Measurements from ENCODE around the gene HEATR1.
"Not testable (repeated sequence)": the region's sequence is repeated elsewhere in the genome, so short reads cannot be mapped to it uniquely, and the experiment has no call there.

Gene HEATR1

DNA sequence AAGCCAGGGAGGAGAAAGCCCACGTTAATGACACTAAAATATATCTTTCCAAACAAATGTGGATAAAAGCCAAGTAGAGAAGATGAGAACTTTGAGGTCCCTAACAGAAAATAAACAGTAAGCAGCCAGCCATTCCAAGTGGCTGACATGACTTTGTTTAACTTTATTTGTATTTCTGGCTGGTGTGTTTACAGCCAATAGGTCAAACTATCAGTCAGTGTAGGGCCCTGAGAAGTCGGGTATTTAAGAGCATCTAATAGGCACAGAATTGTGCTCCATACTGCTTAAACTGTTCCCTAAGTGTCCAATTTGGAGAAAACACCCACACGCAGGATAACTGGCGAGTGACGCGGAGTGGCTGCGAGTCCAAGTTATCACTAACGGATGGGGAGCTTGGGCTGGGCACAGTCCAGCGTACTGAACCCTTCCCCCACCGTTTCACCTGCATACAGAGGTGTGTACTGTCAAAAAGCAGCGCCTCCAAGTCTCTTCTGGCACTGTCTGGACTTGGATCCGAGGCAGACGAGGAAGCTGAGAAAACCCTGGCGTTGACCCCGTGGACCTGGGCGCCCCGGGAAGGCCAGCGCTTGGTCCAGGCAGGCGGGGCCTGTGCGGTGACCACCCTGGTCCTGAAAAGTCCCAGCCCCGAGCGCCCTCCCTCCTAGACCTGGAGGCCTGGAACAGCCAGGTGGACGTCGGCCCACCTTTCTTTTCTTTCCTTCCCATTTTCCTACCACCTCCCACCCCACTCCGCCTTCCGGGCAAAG, 81.2 kb downstream of the HEATR1 start:
- peak overlapping the region; percentile 98 for H3K27ac Mint-ChIP-seq
- no peaks in the 10 kb centered on the region for H3K27me3 Mint-ChIP-seq
- H3K36me3 Mint-ChIP-seq (ENCODE audit: low read depth), result peaks cover 42% of the 10 kb centered on the region
- no peaks in the 10 kb centered on the region for H3K9me3 Mint-ChIP-seq
- H3K4me1 Mint-ChIP-seq (ENCODE audit: low read depth), result peaks cover 31% of the 10 kb centered on the region
- peak overlapping the region; percentile 98 for H3K4me3 Mint-ChIP-seq
- intact Hi-C loops (cut with micrococcal nuclease), result loop anchor here (5.0 kb wide), 1 partner anchor 241 kb away; the partner anchor contains the start of gene ERO1B

DNA sequence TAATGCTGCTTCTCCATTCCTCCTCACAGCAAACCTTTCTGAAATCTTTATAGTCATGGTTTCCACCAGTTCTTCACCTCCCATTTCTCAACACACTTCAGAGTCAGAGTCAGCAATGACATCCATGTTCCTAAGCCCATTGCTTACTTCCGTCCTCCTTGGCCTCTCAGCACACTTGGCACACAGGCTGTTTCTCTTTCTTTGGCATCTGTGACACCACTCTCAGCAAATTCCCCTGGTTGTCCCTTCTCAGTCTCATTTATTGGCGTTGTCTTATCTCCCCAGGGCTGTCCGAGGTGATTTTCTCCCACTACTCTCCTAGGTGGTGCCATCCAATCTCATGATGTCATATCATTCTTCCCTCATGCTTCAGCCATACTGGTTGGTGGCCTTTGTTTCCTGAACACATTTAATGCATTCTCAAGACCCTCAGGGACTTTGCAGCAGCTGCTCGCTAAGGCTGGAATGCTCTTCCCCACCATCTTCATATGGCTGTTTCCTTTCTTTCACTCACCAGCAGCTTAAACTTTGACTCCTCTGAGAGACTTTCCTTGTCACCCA, 83.8 kb downstream of the HEATR1 start:
- intact Hi-C loops (cut with micrococcal nuclease), result loop anchor here (5.0 kb wide), 1 partner anchor 238 kb away; the partner anchor contains the start of gene ERO1B
- Mint-ChIP-seq H3K4me3 (no peak overlapping the region), H3K27ac (no peak overlapping the region), H3K27me3 (no peaks in the 10 kb centered on the region), H3K4me1 (ENCODE audit: low read depth) (peaks cover 20% of the 10 kb centered on the region), H3K9me3 (no peaks in the 10 kb centered on the region), H3K36me3 (ENCODE audit: low read depth) (peaks cover 17% of the 10 kb centered on the region)

DNA sequence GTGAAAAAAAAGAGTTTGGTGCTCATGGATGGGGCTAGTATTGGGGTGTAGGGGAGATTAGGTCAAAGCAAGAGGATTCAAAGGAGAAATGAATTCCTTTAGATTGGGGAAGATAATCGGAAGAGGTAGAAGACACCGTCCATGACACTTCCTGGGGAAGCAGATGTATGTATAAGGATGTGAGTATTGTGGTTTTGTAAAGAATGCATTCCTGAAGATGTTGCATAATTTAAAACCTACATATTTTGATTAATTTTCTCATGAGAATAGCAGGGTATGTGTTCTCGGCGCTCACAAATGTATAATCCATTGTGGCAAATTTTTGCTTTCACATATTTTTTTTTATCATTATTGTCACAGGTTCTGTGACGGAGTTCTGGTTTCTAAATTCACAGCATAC, 86.0 kb downstream of the HEATR1 start:
- H3K27me3 Mint-ChIP-seq, result no peaks in the 10 kb centered on the region
- intact Hi-C loops (cut with micrococcal nuclease), result no loop called here
- H3K9me3 Mint-ChIP-seq, result no peaks in the 10 kb centered on the region
- H3K27ac Mint-ChIP-seq, result no peak overlapping the region
- H3K36me3 Mint-ChIP-seq (ENCODE audit: low read depth), result peaks cover under 1% of the 10 kb centered on the region
- H3K4me3 Mint-ChIP-seq, result no peak overlapping the region
- peaks cover 15% of the 10 kb centered on the region for H3K4me1 Mint-ChIP-seq (ENCODE audit: low read depth)

DNA sequence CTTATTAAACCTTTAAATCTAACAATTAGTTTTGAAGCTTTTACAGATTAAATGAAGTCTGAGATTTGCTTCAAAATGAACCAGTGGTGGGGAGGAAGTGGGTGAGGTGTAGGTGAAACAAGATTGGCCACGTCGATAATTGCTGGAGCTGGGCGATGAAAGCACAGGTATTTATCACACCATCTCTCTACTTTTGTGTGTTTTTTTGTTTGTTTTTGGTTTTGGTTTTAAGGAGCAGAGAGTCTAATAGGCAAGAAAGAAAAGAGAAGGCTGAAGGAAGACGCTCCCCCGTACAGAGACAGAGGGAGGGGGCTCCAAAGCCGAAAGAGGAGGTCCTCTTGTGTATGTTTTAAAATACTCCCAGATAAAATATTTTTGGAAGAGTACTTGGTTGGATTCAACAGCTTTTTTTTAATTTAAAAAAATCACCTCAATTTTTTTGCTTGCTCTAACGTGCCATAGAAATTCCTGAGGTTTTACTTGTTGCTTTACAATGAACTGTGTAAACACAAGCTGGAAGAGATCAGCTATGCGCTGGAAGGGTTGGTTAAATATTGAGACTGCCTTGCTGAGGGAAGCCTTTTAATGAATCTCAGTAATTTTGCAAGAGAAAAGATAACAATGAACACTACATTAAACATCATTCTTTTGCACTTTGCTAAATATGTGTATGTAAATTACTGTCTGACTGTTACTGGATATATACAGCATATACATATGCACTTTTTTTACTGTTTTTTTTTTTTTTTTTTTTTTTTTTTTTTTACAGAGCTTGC, 87.2 kb downstream of the HEATR1 start:
- Mint-ChIP-seq H3K36me3 (ENCODE audit: low read depth) (no peaks in the 10 kb centered on the region), H3K4me1 (ENCODE audit: low read depth) (peaks cover 6% of the 10 kb centered on the region), H3K27ac (no peak overlapping the region), H3K27me3 (no peaks in the 10 kb centered on the region), H3K4me3 (no peak overlapping the region), H3K9me3 (no peaks in the 10 kb centered on the region)
- intact Hi-C loops (cut with micrococcal nuclease), result no loop called here

DNA sequence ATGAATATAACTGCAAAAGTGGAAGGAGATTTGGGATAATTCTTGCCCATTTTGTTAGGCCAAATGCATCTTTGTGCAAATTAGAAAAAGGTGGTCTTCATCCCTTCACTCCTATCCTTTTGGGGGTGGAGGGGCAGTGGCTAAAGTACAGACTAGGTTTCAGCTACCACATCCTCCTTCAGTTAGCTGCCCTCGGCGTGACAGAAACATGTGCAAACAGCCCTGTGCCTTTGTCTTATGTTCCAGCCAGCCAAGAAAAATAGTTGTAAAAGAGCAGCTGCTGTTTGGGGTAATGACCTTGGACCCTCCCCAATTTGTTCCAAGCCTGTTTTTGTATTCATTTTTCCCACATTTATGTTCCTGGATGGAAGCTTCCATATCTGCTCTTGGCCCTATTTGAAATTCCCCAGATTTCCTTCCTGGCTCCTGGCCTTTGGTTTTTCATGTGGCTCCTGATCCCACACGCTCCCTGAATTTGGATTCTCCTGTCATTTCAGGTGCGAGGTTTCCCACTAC, 88.8 kb downstream of the HEATR1 start:
- Mint-ChIP-seq H3K27me3 (no peaks in the 10 kb centered on the region), H3K4me3 (no peak overlapping the region), H3K36me3 (ENCODE audit: low read depth) (no peaks in the 10 kb centered on the region), H3K4me1 (ENCODE audit: low read depth) (peaks cover 6% of the 10 kb centered on the region), H3K27ac (no peak overlapping the region), H3K9me3 (no peaks in the 10 kb centered on the region)
- intact Hi-C loops (cut with micrococcal nuclease), result no loop called here

DNA sequence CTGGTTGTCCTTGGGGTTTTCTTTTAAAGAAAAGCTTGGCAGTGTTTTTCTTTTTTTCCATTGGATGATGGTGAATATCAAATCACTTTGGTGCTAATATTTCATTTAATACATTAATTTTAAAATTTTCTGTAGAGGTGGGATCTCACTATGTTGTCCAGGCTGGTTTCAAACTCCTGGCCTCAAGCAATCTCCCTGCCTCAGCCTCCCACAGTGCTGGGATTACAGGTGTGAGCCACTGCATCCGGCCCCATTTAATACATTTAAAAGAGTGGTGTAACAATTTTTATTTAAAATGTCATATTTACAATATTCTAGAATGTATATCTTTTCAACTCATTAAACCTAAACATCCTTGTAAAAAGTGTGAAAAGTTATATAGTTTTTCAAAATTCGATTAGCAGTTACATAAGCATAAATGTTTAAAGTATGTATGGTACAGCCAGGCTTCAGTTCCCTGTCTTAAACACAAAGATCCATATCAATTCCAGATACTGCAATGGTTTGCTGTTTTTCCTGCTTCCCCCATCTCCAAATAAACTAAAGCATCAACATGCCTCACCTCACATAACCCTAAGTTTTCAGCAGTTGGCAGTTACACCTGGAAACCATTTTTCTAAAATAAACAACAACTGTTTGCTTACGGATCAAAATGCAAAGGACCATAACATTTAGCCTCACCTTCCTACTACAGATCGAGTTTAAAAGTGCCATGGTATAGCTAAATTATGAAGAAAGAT, 89.4 kb downstream of the HEATR1 start:
- H3K36me3 Mint-ChIP-seq (ENCODE audit: low read depth), result no peaks in the 10 kb centered on the region
- H3K4me1 Mint-ChIP-seq (ENCODE audit: low read depth), result peaks cover 6% of the 10 kb centered on the region
- H3K9me3 Mint-ChIP-seq, result no peaks in the 10 kb centered on the region
- no peaks in the 10 kb centered on the region for H3K27me3 Mint-ChIP-seq
- no peak overlapping the region for H3K4me3 Mint-ChIP-seq
- no peak overlapping the region for H3K27ac Mint-ChIP-seq
- intact Hi-C loops (cut with micrococcal nuclease), result no loop called here

DNA sequence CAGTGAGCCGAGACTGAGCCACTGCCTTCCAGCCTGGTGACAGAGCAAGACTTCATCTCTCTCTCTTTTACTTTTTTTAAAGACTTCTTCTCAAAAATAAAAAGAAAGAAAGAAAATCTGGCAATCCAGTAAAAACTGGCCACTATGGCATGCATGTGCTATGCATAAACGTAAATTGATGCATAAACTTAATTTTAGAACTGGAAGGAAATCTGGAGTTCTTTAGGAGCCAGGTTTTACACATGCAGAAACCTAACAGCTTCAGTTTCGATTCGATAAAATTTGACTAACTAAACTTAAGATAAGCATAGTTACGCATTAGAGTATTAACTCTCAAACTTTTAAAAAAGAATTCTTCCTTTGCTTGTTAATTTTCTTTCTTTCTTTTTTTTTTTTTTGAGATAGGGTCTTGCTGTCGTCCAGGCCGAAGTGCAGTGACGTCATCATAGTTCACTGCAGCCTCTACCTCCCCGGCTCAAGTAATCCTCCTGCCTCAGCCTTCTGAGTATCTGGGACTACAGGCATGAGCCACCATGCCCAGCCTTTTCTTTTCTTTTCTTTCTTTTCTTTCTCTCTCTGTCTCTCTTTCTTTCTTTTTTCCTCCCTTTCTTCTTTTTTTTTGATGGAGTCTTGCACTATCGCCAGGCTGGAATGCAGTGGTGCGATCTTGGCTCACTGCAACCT, 92.4 kb downstream of the HEATR1 start:
- intact Hi-C loops (cut with micrococcal nuclease), result no loop called here
- H3K36me3 Mint-ChIP-seq (ENCODE audit: low read depth), result no peaks in the 10 kb centered on the region
- no peaks in the 10 kb centered on the region for H3K4me1 Mint-ChIP-seq (ENCODE audit: low read depth)
- no peak overlapping the region for H3K27ac Mint-ChIP-seq
- no peak overlapping the region for H3K4me3 Mint-ChIP-seq
- no peaks in the 10 kb centered on the region for H3K9me3 Mint-ChIP-seq
- no peaks in the 10 kb centered on the region for H3K27me3 Mint-ChIP-seq

DNA sequence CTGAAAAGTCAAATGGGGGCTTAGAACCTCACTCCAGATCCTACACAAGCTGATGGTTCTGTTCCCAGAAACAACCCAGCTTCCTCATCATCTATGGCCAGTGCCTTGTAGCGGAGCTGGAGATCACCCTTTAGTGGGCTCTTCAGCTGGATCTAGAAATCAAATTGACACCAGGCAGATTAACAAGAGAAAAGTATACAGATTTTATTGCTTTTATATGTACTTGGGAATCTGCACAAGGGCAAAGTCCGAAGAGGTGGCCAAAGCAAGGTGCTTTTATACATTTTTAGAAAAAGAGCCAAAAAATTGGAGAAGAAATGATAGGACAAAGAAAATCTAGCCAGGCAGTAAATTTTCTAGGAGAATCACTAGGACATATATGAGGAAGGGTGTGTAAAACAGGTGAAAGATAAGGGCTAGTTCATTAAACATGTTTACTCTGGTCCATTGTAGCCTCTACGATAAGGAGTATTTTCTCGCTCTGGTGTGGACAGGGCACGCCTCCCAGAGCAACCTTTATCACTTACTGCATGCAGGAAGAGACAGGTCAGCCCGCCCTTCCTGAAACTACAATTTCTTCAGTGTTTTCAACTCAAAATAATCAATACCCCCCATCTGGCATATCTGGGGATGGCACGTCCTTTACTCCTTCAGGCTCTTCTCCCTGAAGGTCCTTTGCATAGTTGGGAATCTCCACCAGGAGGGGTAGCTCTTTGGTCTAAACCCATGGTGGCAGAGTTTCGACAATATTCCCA, 94.5 kb downstream of the HEATR1 start:
- no peaks in the 10 kb centered on the region for H3K27me3 Mint-ChIP-seq
- no peak overlapping the region for H3K4me3 Mint-ChIP-seq
- H3K27ac Mint-ChIP-seq, result no peak overlapping the region
- H3K4me1 Mint-ChIP-seq (ENCODE audit: low read depth), result no peaks in the 10 kb centered on the region
- intact Hi-C loops (cut with micrococcal nuclease), result no loop called here
- H3K9me3 Mint-ChIP-seq, result no peaks in the 10 kb centered on the region
- H3K36me3 Mint-ChIP-seq (ENCODE audit: low read depth), result no peaks in the 10 kb centered on the region

DNA sequence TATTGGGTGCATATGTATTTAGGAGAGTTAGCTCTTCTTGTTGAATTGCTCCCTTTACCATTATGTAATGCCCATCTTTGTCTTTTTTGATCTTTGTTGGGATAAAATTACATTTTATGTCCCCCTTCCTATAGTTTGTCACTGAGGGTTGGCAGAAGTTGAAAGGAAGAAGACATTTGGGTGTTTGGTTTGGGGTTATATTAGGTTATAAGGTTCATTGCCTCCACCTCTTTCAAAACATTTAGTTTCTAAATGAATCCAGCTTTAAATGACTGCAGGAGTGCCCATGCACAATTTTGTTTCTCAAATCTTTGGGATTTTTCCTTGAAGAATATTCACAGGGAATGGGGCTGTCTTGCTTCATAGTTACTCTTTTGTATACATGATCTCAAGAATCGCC, 95.1 kb downstream of the HEATR1 start:
- H3K27me3 Mint-ChIP-seq, result no peaks in the 10 kb centered on the region
- no peaks in the 10 kb centered on the region for H3K36me3 Mint-ChIP-seq (ENCODE audit: low read depth)
- no peak overlapping the region for H3K4me3 Mint-ChIP-seq
- H3K4me1 Mint-ChIP-seq (ENCODE audit: low read depth), result no peaks in the 10 kb centered on the region
- H3K9me3 Mint-ChIP-seq, result no peaks in the 10 kb centered on the region
- intact Hi-C loops (cut with micrococcal nuclease), result no loop called here
- H3K27ac Mint-ChIP-seq, result no peak overlapping the region

DNA sequence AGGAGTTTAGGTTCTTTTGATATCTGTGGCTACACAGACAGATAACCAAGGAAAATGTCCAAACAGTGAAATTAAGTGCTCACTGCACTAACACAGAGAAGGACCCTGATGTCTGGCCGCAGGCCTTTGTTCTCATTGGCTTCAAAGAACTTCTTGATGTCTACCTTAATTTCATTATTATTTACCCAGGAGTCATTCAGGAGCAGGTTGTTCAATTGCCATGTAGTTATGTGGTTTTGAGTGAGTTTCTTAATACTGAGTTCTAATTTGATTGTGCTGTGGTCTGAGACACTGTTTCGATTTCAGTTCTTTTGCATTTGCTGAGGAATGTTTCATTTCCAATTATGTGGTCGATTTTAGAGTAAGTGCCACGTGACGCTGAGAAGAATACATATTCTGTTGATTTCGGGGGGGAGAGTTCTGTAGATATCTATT, 95.7 kb downstream of the HEATR1 start:
- no peak overlapping the region for H3K4me3 Mint-ChIP-seq
- no peaks in the 10 kb centered on the region for H3K4me1 Mint-ChIP-seq (ENCODE audit: low read depth)
- no peak overlapping the region for H3K27ac Mint-ChIP-seq
- intact Hi-C loops (cut with micrococcal nuclease), result no loop called here
- no peaks in the 10 kb centered on the region for H3K9me3 Mint-ChIP-seq
- H3K27me3 Mint-ChIP-seq, result no peaks in the 10 kb centered on the region
- H3K36me3 Mint-ChIP-seq (ENCODE audit: low read depth), result no peaks in the 10 kb centered on the region

DNA sequence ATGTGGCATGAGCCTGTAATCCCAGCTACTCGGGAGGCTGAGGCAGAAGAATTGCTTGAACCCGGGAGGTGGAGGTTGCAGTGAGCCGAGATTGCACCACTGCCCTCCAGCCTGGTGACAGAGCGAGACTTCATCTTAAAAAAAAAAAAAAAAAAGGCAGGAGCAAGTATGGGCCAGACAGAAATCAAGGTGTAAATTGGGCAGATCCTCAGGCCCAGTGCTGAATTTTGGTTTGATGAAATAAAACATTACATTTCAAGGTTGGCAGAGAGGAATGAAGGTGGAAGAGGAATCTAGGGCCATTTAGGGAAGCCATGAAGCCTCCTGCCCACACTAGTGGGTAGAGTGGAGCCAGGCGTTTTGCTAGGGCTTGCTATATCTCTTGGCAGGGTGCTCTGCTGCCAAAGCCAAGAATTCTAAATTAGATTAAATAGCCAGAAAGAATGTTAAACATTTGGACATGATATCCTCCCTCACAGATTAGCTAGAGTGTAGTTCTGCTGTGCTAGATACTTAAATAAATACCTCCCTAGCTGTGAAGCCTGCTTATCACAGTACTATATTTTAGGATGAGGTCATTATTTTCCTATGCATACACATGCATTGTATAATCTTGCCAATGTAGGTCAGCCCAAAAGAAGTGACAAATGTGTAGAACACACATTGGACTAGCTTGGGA, 97.2 kb downstream of the HEATR1 start:
- Mint-ChIP-seq H3K27ac (no peak overlapping the region), H3K4me3 (no peak overlapping the region), H3K27me3 (no peaks in the 10 kb centered on the region), H3K36me3 (ENCODE audit: low read depth) (no peaks in the 10 kb centered on the region), H3K4me1 (ENCODE audit: low read depth) (peaks cover 12% of the 10 kb centered on the region), H3K9me3 (no peaks in the 10 kb centered on the region)
- intact Hi-C loops (cut with micrococcal nuclease), result no loop called here

DNA sequence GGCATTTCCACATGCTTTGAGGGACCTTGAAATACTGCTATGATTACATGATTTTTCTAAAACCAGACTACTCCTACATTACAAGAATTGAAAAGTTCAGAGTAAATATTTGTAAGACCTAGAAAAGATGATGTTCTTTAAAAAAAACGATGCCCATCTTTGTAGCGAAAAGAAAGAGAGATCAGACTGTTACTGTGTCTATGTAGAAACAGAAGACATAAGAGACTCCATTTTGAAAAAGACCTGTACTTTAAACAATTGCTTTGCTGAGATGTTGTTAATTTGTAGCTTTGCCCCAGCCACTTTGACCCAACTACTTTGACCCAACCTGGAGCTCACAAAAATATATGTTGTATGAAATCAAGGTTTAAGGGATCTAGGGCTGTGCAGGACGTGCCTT, 100.0 kb downstream of the HEATR1 start:
- intact Hi-C loops (cut with micrococcal nuclease); H3K27me3 Mint-ChIP-seq; H3K27ac Mint-ChIP-seq; H3K9me3 Mint-ChIP-seq; H3K36me3 Mint-ChIP-seq (ENCODE audit: low read depth); H3K4me3 Mint-ChIP-seq: not testable (repeated sequence)
- H3K4me1 Mint-ChIP-seq (ENCODE audit: low read depth), result peaks cover 12% of the 10 kb centered on the region

Data from dendritic cell treated with granulocyte-macrophage colony-stimulating factor and Interleukin-4, amounts not matched to agents 40 ng/mL and 50 ng/mL, for 4 days (primary cell).